CD14-positive monocyte (primary cell): ENCODE measurements around the gene CUL1. TPM values are rescaled to one million over a fixed set of nuclear protein-coding genes. Genes with fewer than 3 reads are reported as not detected.

Source experiments
- DNase-seq, 3 donors: peaks; one replicate each; pipeline ENCODE4 v3.0.0-alpha.2; 2011 to 2022
- H2AFZ ChIP-seq: 2 replicates; pipeline ENCODE4 v1.6.0; 2012; ENCODE audit warnings: mild to moderate bottlenecking, low read depth, low read length, inconsistent platforms; ENCODE audit not compliant: insufficient read depth, poor library complexity, severe bottlenecking
- H3K27ac ChIP-seq, 2 donors: 1 replicate in 1 of 2; 2 replicates in 1 of 2; pipeline ENCODE4 v1.5.1; 2012 to 2013; ENCODE audit warnings: low read length in 2 of 2, control low read depth in 1 of 2, inconsistent platforms in 1 of 2, low read depth in 1 of 2, mild to moderate bottlenecking in 1 of 2
- H3K27me3 ChIP-seq, 2 donors: one replicate each; pipeline versions ENCODE4 v1.6.0 to v1.6.1; 2011 to 2013; ENCODE audit warnings: low read length in 2 of 2; ENCODE audit not compliant: control insufficient read depth in 2 of 2, insufficient read depth in 2 of 2
- H3K36me3 ChIP-seq, 2 donors: replicated peaks in 1 of 2; 1 replicate in 1 of 2; 2 replicates in 1 of 2; pipeline versions ENCODE4 v1.5.1 to v1.6.1; 2012 to 2013; ENCODE audit warnings: low read length in 2 of 2, control low read depth in 1 of 2, inconsistent platforms in 1 of 2, mild to moderate bottlenecking in 1 of 2; ENCODE audit not compliant: insufficient read depth in 2 of 2, control insufficient read depth in 1 of 2
- H3K4me1 ChIP-seq, 2 donors: 1 replicate in 1 of 2; 2 replicates in 1 of 2; pipeline versions ENCODE4 v1.5.1 to v1.6.1; 2012 to 2013; ENCODE audit warnings: low read length in 2 of 2, control low read depth in 1 of 2, inconsistent platforms in 1 of 2, mild to moderate bottlenecking in 1 of 2, moderate library complexity in 1 of 2; ENCODE audit not compliant: insufficient read depth in 2 of 2, control insufficient read depth in 1 of 2
- H3K4me2 ChIP-seq: replicated peaks from 2 replicates; pipeline ENCODE3; 2012; ENCODE audit warnings: low read length, moderate library complexity, mild to moderate bottlenecking; ENCODE audit not compliant: poor library complexity, severe bottlenecking; ENCODE audit errors: extremely low read depth
- H3K4me3 ChIP-seq, 3 experiments: fragments of 200-600 bp in 1 of 3; sonication (generic) in 1 of 3; replicated peaks in 1 of 3; 1 replicate in 2 of 3; 2 replicates in 1 of 3; pipeline ENCODE4 v1.5.1; 2011 to 2013; ENCODE audit warnings: low read length in 3 of 3, mild to moderate bottlenecking in 3 of 3, control low read depth in 2 of 3, low read depth in 2 of 3, inconsistent platforms in 1 of 3, moderate library complexity in 1 of 3
- H3K79me2 ChIP-seq: 2 replicates; pipeline ENCODE4 v1.6.0; 2012; ENCODE audit warnings: mild to moderate bottlenecking, control low read depth, inconsistent platforms, low read length, moderate library complexity; ENCODE audit not compliant: insufficient read depth
- H3K9ac ChIP-seq: 2 replicates; pipeline ENCODE4 v1.6.0; 2017; ENCODE audit warnings: low read length, mild to moderate bottlenecking; ENCODE audit not compliant: insufficient read depth, poor library complexity, severe bottlenecking
- H3K9me3 ChIP-seq, 2 donors: replicated peaks in 1 of 2; 1 replicate in 1 of 2; 2 replicates in 1 of 2; pipeline versions ENCODE4 v1.5.1 to v1.6.1; 2012 to 2013; ENCODE audit warnings: low read length in 2 of 2, control low read depth in 1 of 2; ENCODE audit not compliant: control insufficient read depth in 1 of 2, insufficient read depth in 1 of 2
- H4K20me1 ChIP-seq: 2 replicates; pipeline ENCODE4 v1.6.0; 2012; ENCODE audit warnings: mild to moderate bottlenecking, low read length, control low read depth, moderate library complexity; ENCODE audit not compliant: insufficient read depth
- H3K27ac Mint-ChIP-seq, 7 donors: one replicate each; pipeline ENCODE4 v1.8.0; 2020; ENCODE audit warnings: mild to moderate bottlenecking in 7 of 7, mixed read lengths in 7 of 7, moderate library complexity in 6 of 7, inconsistent platforms in 2 of 7
- H3K27me3 Mint-ChIP-seq, 3 donors: one replicate each; pipeline ENCODE4 v1.8.0; 2021 to 2022; ENCODE audit warnings: low read depth in 3 of 3, mild to moderate bottlenecking in 3 of 3, mixed read lengths in 3 of 3, moderate library complexity in 3 of 3, inconsistent platforms in 1 of 3
- H3K36me3 Mint-ChIP-seq, 2 donors: one replicate each; pipeline ENCODE4 v1.8.0; 2020; ENCODE audit warnings: mixed read lengths in 2 of 2, inconsistent platforms in 1 of 2, mild to moderate bottlenecking in 1 of 2
- H3K4me1 Mint-ChIP-seq: one replicate; pipeline ENCODE4 v1.8.0; 2020; ENCODE audit warnings: mild to moderate bottlenecking, mixed read lengths
- H3K4me3 Mint-ChIP-seq, 2 donors: one replicate each; pipeline ENCODE4 v1.8.0; 2020; ENCODE audit warnings: mild to moderate bottlenecking in 2 of 2, mixed read lengths in 2 of 2, moderate library complexity in 1 of 2
- H3K9me3 Mint-ChIP-seq, 7 donors: one replicate each; pipeline ENCODE4 v1.8.0; 2020 to 2022; ENCODE audit warnings: mixed read lengths in 7 of 7, mild to moderate bottlenecking in 6 of 7, moderate library complexity in 6 of 7, inconsistent platforms in 2 of 7
- WGBS: methylation state at CpG from one replicate; pipeline ENCODE4 v1.1.5; 2013; ENCODE audit warnings: missing lambda C conversion rate; ENCODE audit not compliant: insufficient coverage; 5-methylcytosine and 5-hydroxymethylcytosine counted together
- intact Hi-C, 2 donors: fragments of 100-400 bp; cut with micrococcal nuclease; formaldehyde crosslinking; loops; one replicate each; pipeline versions ENCODE4 v1.15.0 to v1.15.1; 2023
- polyA plus RNA-seq, 3 donors: library from polyadenylated mRNA; depleted of rRNA in 1 of 3; unstranded in 2 of 3; stranded (reverse) in 1 of 3; fragments of 300-500 nt in 2 of 3; fragments of >200 nt in 1 of 3; fragmentation: Illumina TruSeq in 2 of 3; gene quantifications; 1 replicate in 2 of 3; 2 replicates in 1 of 3; pipeline ENCODE4 v1.2.3, GENCODE V29; 2012 to 2021
- TF ChIP-seq, protein P1 (sequence below): fragments of 200-600 bp; IDR thresholded peaks from one replicate; pipeline ENCODE4 v1.8.0; 2022; ENCODE audit warnings: antibody characterized with exemption, mild to moderate bottlenecking

The CUL1 gene
- polyA plus RNA-seq, 3 donors = 22.8 to 32.6 (median 23.9) TPM

GRCh38 chr7:148686312-148686937 is 12.3 kb upstream of the CUL1 start:
- Histone ChIP-seq H3K4me1 (no peaks in the 10 kb centered on the region), H3K27me3 (no peaks in the 10 kb centered on the region), H2AFZ (no peak overlapping the region), H3K9ac (no peak overlapping the region), H3K79me2 (no peaks in the 10 kb centered on the region), H3K27ac (no peak overlapping the region), H3K36me3 (no peaks in the 10 kb centered on the region), H3K4me3 (no peak overlapping the region), H3K4me2 (no peak overlapping the region), H3K9me3 (no peaks in the 10 kb centered on the region), H4K20me1 (no peaks in the 10 kb centered on the region)
- intact Hi-C loops = no loop called here
- DNase-seq = no peak
- TF ChIP-seq, protein P1, sequence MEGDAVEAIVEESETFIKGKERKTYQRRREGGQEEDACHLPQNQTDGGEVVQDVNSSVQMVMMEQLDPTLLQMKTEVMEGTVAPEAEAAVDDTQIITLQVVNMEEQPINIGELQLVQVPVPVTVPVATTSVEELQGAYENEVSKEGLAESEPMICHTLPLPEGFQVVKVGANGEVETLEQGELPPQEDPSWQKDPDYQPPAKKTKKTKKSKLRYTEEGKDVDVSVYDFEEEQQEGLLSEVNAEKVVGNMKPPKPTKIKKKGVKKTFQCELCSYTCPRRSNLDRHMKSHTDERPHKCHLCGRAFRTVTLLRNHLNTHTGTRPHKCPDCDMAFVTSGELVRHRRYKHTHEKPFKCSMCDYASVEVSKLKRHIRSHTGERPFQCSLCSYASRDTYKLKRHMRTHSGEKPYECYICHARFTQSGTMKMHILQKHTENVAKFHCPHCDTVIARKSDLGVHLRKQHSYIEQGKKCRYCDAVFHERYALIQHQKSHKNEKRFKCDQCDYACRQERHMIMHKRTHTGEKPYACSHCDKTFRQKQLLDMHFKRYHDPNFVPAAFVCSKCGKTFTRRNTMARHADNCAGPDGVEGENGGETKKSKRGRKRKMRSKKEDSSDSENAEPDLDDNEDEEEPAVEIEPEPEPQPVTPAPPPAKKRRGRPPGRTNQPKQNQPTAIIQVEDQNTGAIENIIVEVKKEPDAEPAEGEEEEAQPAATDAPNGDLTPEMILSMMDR = no peak
- H3K4me1 Mint-ChIP-seq = no peaks in the 10 kb centered on the region
- H3K36me3 Mint-ChIP-seq = no peaks in the 10 kb centered on the region
- 97% methylated on average over 5 of the region's 6 CpGs for WGBS
- H3K27me3 Mint-ChIP-seq = peaks cover 0 to 4% (median 0%) of the 10 kb centered on the region in 3 donors
- H3K4me3 Mint-ChIP-seq = no peak overlapping the region
- peaks cover 2 to 7% (median 4%) of the 10 kb centered on the region in 7 donors for H3K9me3 Mint-ChIP-seq
- no peak overlapping the region for H3K27ac Mint-ChIP-seq

DNA sequence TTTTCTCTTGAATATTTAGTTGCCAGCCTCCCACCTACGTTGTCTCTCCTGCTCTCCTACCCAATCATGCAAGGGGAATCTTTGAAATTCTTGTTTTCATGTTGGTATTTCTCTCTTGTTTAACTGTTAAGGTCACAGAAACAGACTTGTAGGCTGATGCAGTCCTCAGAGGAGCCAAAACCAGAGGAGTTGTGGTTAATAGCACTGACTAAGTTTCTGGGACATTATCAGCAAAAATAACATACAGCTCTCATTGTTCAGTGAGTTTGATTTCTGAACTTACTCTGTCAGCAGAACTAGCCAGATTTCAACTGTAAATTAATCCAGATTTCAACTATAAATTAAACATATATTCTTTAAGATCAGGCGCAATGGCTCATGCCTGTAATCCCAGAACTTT is 11.1 kb upstream of the CUL1 start:
- Mint-ChIP-seq H3K36me3 (no peaks in the 10 kb centered on the region), H3K27ac (no peak overlapping the region), H3K4me1 (no peaks in the 10 kb centered on the region), H3K27me3 (peaks cover 0 to 4% (median 0%) of the 10 kb centered on the region in 3 donors), H3K4me3 (no peak overlapping the region), H3K9me3 (peaks cover 0 to 2% (median 0%) of the 10 kb centered on the region in 7 donors)
- H3K4me3 ChIP-seq = no peak overlapping the region
- H3K27ac ChIP-seq = no peak overlapping the region
- no peak for DNase-seq
- H3K4me1 ChIP-seq = no peaks in the 10 kb centered on the region
- intact Hi-C loops = no loop called here
- WGBS = 100% methylated on average over 1 of the region's 2 CpGs
- no peaks in the 10 kb centered on the region for H3K79me2 ChIP-seq
- no peak overlapping the region for H3K4me2 ChIP-seq
- no peaks in the 10 kb centered on the region for H3K36me3 ChIP-seq
- no peak overlapping the region for H2AFZ ChIP-seq
- no peaks in the 10 kb centered on the region for H4K20me1 ChIP-seq
- TF ChIP-seq, protein P1 = no peak
- H3K27me3 ChIP-seq = no peaks in the 10 kb centered on the region
- no peak overlapping the region for H3K9ac ChIP-seq
- H3K9me3 ChIP-seq = no peaks in the 10 kb centered on the region
